ENCODE results near the gene LBX2.
A peak's percentile ranks its signal among the peaks of the same experiment; 100 is the strongest.

Gene LBX2

DNA sequence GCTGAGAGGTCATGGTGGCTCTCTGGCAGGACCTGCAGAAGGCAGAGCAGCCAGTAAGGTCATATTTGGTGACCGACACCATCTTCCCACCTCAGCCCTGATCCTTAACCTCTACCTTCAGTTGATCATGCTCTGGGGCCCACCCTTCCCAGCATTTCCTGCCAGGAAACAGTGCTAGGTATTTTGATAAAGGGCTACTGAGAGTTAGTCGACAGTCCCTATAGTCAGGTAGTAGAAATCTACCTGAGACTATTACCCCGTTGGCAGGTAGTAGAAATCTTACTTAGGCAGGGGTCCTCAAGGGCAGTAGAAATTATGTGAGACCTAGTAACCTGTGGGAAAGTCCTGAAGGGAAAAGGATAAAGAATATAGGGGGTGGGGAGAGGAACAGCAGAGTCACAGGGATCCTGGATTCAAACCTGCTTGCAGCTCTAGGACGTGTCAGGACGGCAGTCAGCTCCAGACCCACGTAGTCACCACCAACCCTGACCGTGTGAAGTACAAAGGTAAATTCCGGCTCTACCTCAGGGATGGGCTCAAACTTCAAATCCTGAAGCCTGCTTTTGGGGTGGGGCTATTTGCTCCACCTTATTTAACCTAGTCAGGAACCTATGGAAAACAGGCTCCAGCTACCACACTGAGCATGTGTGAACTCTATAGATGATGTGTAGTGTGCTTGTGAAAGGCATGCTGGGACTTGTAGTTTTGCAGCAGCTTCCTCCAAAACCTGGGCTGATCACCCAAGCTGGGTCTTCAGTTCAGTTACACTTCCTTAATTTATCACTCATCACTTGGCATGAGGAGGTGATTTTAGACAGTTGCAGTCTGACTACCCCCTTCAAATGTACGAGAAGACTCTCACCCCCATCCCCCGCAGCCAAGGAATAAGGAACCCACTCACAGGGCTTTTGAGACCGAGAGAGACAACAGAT lies 26.6 kb upstream of the LBX2 start, which contains the start of gene DQX1:
TSS of gene DQX1 (minus strand) at position 515 of the 932 bp plus-strand sequence. CDS start at position 13, 502 bp downstream.
- peak; percentile 49 for DNase-seq

DNA sequence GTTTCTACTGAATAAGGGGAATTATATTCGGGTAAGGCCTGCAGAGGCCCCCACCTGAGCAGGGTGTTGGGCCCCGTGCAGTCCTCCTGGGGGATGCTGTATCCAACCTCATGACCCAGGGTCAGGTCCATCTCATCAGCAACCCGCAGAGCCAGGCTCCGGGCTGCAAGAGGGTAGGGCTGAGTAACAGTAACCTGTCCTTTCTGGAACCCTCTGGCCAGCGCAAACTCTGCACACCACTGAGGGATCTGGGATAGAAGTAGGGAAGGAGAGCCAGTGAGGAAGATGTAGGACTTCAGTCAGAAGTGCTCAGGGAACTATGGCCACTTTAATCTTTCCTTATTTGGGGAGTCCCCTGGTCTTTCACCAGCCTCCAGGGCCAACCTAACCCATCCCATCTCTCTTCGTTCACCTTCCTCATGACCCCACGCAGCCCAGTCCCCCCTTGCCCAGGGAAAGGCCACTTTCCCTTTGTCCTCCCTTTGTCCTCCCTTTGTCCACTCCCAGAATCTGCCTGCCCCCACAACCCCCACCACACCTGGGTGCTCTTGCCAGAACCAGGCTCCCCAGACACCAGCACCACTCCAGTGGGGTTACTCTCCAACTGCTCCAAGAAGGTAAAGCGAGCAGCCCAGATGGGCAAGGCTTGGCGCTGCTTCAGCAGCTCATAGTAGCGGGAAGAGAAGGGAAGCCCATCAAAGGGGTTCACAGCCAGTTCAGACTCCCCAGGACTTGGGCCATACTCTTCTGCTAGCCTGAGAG lies 25.7 kb upstream of the LBX2 start:
- DNase-seq = no peak

DNA sequence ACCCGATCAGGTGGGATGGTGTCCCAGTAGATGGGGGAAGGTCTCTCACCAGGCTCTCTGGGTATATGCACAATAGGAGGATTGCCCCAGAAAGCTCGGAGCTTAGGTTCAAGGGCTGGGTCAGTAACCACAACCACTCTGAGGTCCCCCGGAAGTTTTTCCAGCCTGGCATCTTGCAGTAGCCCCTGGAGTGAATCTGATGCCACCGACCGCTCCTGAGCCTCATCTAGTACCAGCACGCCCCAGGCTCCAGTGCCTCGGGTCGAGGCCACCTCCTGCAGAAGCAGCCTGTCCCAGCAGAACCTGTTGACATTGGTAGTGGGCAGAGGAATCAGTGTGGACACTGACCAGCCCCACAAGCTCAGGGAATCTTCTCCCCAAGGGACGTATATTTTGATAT lies 24.6 kb upstream of the LBX2 start:
- DNase-seq = no peak

DNA sequence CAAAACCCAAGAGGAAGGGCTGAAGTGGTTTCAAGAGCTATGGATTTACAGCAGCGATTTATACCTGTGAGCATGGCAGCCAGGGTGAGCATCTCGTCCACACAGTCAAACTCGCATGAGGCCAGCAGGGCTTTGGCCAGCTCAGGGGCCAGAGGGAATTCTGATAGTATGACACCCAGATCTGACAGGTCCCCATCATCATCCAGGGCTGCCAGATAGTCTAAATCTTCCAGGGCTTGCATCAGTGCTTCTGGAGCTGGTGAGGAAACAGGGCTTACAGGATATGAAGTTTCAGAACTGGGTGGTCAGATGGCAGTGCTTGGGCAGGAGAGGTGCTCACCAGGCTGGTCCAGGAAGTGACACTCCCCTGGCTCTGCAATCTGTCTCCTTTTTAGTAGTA lies 23.1 kb upstream of the LBX2 start:
- no peak for DNase-seq

DNA sequence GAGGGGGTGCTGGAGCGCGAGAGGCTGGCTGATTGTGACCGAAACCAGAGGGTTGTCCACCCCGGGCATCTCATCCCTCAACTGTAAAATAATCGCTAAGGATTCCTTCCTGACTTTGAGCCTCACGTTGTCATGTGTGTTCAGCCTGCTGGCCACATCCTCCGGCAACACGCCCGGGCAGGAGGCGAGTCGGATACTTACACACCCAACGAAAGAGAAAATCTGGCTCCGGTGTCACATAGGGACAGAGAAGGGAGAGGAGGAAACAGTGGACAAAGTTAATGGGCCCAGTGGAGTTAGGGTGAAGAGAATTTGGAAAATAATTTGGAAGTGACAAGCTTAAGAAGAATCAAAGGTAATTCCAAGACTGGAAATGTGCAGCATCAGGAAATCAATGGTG lies 17.2 kb upstream of the LBX2 start:
- no peak for DNase-seq

DNA sequence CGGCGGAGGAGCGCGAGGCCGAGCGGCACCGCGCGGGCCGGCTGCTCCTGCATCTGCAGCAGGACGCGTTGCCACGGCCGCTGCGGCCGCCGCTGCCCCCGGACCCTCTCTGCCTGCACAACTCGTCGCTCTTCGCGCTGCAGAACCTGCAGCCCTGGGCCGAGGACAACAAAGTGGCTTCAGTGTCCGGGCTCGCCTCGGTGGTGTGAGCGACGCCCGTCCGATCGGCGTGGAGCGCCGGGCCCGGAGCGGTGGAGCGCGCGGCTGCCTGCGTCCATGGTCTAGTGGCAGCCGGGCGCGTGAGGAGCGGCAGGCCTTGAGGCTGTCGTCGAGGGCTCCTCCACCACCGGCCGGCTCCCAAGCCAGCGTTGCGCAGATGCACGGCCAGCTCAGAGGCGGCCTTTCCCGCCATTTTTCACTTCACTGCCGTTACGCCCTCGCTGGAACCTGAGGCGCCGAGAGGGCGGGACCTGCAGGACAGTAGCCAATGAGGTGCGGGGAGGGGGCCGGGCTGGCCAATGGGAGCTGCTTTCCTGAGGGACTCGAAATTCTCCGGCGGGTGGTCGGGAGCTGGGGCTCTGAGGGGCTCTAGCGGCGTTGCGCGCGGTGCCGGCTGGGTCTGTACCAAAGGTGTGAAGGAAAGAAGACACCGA lies 16.7 kb upstream of the LBX2 start:
- peak; percentile 83 for DNase-seq

DNA sequence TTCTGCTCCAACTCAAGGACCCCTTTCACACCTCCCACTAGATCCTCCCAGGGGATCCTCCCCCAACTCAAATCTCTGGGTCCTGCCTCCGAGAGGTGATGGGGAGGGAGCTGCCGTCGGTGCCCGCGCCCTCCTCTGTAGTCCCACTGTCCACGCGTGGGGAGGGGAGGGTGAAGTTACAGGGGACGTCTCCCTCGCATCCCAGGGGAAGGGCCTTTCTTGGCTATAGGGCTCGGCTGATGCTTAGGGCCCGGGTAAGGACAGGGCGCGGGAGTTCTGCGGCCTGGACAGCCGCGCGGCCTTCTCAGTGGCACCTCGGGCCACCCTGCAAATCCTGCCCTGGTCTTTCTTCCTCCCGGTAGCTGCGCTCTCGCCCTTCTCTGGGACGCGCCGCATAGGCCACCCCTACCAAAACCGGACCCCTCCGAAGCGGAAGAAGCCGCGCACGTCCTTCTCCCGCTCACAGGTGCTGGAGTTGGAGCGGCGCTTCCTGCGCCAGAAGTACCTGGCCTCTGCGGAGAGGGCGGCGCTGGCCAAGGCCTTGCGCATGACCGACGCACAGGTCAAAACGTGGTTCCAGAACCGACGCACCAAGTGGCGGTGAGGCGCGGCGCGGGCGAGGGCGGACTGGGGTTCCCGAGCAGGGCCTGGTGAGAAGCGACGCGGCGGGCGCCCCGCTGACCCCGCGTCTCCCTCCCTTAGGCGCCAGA lies 16.0 kb upstream of the LBX2 start:
- no peak for DNase-seq

DNA sequence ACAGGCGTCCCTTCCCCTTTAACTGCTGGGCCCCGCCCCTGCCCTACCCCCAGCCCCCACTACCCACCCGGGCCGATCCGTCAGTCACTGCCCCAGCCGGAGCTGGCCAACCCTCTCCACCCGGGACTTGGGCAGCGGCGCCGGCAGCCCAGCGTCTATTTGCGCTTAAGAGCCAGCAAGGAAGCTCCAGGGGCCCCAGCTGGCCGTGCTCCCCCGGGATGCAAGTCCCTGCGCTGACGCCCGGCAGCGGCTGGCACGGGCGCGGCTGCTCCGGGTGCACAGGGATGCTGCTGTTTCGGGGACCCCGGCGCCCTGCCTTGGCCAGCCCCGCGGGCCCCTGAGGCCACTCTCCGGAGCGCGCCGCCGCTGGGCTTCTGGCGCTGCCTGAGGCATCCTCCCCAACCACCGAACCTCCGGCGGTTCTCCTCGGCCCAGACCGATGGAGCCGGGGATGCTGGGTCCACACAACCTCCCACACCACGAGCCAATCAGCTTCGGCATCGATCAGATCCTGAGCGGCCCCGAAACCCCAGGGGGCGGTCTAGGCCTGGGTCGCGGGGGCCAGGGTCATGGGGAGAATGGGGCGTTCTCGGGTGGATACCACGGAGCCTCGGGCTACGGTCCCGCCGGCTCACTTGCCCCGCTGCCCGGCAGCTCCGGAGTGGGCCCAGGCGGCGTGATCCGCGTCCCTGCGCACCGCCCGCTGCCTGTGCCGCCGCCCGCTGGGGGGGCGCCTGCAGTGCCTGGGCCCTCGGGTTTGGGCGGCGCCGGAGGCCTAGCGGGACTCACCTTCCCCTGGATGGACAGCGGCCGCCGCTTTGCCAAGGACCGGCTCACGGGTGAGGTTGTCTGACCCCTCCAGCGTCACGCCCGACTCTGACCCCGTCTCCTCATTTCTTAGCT lies 15.2 kb upstream of the LBX2 start, which contains the start of gene TLX2:
TSS of gene TLX2 (plus strand) at position 83 of the 903 bp plus-strand sequence. CDS start at position 440, 357 bp downstream.
- no peak for DNase-seq

DNA sequence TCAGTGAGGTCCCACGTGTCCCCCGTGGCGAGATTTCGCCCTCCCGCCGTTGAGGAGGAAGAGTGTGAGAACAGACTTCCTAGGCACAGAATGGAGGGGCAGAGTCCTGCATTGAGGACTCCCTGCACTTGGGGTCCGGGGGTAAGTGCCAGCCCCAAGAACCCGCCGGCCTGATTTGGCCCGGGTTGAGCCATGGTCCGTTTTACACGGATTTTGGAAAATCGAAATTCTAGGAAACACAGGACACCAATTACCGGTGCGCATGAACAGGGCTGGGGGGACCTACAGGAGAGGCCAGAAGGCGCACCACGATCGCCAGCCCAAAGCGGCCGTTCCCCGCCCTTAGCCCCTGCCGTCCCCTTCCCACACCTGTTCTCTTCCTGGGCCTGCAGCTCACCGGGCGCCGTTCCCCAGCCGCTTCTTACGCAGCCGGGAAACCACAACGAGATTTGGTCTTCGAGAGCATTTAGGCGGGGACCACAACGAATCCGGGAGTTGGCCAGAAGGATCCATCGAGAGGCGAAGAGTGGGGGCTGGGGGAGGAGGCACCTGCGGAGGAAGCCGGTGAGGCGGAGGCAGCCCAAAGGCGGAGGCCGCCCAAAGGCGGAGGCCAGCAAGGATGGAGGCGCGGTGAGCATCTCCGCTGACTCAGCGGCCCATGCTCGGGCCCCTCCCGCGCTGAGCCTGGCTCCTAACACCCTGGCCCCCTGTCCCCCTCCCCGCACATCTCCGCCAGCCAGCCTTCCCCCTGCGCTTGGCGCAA lies 14.4 kb upstream of the LBX2 start:
- DNase-seq = no peak

DNA sequence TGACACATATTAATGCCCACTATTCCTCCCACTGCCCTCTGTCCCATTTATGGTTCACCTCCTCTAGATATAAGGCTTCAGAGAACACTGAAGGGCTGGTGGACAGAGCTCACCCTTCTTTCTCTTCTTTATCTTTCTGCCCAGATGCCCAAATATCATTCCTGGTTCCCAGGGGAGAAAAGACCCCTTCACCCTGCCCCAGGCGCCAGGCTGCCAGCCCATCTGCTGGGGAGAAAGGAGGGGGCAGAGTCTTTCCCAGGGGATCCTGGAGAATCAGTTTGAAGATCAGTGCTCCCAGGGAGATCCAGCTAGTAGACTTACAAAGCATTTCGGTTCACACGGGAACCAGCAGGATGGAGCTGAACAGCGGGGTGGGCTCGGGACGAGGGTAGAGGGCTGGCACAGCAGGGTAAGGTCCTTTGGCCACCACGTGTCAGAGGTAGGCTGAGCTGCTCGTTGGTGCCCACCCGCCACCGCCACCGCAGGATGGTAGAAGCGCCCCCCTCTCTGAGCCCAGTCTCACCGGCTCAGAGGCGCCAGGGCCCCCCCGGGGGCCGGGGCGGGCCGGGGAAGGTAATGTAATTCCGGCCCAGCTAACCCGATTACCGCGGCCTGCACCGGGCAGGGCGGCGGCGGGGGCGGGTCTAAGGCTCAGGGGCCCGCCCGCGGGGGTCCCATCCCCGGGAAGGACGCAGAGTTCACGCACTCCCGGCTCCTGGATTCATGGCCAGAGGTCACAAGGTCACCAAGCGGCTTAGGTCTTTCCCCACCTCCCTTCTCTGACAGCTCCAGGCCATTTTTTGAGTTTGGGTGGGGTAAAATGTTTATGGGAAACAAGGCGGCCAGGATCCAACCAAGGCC lies 13.6 kb upstream of the LBX2 start:
- no peak for DNase-seq

DNA sequence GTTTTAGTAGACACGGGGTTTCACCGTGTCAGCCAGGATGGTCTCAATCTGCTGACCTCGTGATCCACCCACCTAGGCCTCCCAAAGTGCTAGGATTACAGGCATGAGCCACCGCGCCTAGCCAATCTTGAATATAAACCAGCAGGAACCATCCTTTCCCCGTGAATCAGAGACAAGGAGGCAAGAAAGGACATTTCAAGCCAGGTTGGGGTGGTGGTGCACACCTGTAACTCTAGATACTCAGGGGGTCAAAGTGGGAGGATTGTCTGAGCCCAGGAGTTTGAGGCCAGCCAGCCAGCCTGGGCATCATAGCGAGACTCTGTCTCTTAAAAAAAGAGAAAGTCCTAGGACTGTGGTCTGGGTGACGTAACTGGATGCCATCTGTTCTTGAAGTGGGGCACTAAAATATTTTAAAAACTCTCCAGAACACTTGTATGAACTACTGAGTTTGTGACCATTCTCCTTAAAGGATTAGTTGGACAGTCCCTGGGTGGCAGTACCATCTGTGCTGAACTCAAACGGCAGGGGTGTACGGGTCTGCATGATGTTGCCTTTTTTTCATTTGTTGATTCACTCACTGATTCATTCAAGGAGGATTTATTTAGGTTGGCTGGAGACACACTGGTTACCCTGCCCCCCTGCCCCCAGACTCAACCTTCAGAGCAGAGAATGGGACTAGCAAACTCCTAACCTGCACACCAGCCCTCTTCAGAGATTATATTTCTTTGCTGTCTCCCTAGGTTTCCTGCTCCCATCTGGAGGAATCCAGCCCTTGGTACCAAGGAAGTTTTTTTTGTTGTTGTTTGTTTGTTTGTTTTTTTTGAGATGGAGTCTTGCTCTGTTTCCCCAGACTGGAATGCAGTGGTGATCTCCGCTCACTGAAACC lies 11.9 kb upstream of the LBX2 start:
- no peak for DNase-seq

DNA sequence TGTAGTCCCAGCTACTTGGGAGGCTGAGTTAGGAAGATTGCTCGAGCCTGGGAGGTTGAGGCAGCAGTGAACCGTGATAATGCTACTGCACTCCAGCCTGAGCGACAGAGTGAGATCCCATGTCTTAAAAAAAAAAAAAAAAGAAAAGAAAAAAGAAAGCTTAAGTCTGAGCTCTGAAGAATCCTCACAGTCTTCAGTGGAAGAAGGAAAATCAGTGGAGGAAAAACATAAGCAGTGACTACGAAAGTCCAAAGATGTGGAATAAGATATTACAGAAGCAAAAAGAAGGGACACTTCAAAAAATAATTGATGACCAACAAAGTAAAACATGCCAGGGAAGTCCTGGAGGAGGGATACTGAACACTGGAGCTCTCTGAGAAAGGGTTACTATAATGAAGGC lies 10.9 kb upstream of the LBX2 start:
- DNase-seq = no peak

DNA sequence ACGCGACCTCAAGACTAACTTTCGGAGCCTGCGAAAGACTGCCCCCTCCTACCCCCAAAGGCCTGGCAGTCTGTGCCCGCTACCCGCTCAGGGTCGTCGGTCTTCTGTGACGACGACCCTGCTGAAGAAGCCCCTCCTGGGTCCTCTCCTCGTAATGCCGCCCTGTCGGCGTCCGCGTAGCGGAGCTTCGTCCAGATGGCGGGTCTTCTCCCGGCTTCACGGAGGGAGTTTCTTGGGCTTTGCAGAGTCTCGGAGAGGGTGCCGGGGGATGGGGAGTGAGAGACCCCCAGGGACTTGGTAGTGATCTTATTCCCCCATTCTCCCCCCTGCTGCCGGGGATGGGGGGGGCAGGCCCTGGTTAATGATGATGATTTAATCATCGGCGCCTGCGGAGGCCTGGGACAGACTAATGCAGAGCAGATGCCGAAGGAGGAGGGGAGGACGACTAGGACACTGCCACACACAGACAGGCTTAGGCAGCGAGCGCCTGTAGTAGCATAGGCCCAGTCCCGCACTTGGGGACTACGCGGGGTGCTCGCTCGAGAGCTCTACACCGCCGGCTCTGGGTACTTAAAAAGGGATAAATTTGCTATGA lies 8.6 kb upstream of the LBX2 start:
- no peak for DNase-seq

DNA sequence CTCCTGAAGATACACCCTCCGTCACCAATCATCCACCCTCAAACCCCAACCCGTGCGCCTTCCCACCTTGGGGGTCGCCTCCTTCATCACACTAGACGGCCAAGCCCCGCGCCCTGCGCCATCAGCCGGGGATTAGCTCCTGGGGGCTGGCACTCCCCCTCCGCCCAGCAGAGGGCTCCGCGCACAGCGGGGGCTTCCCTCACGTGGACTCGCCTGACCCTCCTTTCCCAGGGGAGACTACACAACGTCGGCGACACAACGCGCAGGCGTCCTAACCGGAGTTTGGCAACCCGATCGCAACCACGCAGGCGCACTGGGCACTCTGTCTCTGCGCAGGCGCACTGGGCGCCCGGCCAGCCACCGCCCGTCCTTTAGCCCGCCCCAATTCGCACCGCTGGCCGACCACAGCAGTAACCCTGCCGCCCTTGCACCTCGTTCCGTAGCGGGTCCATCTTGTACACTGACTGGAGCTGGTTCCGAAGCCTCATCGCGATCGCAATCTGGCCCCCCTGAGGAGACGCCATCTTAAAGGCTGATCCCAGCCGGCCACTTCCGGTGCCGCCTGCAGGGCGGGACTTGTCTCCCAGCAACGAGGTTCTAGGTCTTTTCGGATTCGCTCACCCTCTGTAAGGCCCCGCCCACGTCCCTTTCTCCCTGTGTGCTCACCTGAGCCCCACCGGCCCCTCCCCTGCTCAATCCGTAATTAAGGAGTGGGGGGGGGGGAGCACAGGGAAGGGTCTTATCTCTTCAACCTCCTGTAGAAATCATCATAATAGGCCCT lies 7.9 kb upstream of the LBX2 start, which contains the start of gene PCGF1:
TSS of gene PCGF1 (minus strand) at position 551 of the 781 bp plus-strand sequence. CDS start at position 524, 27 bp downstream.
- peak; percentile 98 for DNase-seq

DNA sequence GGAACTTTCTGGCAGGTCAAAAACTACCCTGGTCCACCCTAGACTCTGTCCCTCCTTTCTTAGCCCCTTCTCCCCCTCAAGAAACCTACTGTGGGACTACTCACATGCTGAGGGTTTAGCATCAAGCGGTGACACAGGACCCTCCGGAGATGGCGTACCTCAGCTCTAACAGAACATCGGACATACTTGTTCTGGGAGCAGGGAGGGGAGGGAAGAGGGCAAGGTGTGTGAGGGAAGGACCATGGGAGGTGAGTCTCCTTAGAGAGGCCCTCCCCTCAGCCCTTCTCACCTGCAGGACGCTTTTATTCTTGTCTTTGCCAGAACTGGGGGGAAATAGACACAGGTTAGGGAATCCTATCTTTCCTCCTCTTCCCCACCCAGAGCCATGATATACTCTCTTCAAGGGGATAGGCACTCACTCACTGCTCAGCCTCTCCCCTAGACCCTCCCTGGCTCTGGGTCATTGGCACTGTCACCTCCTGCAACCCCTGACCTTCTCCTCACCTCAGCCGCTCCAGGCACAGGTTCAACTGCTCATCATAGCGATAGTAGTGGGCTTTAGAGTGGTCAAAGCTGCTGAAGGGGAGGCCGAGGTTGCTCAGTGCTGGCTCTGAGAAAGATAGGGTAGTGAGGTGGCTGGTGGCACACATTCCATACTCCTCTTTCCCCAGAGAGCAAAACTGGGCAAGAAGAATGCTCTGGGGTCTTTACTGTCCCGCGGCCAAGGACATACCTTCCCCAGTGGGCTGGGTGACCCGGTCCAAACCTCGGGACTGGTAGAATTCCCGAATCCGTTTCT lies 6.2 kb upstream of the LBX2 start:
- no peak for DNase-seq

DNA sequence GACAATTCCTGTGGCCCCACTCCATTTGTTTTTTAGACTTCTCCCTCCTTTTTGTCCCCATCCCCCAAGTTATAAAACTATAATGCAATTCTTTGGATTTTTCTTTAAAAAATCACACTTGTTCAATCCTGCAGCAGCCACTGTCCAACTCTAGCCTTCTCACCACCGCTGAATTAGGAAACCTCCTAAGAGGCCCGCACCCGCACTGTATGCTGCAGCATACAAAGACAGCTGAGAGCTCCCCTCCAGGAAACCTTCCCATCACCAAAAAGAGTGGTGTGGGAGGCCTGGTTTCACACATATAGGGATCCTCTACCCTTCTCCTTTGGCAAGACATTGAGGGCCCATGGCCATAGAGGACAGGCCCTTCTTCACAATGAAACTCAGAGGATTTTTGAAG lies 5.2 kb upstream of the LBX2 start:
- no peak for DNase-seq

Measured in CD4-positive, alpha-beta T cell treated with Interleukin-10 for 1 hour (primary cell).